Inflammatory macrophage treated with lipopolysaccharide for 1 hour (primary cell): Measurements from ENCODE around the gene CBFA2T2.

ENCODE experiments used
- DNase-seq, 2 donors: peaks; one replicate each; pipeline ENCODE4 v3.0.0-alpha.2; 2020 to 2022

CBFA2T2 gene

GRCh38 chr20:33584976-33585375 lies 95.1 kb downstream of the CBFA2T2 start:
- no peak for DNase-seq

- DNase-seq = no peak
Measured at GRCh38 chr20:33585413-33585812, 95.5 kb downstream of the CBFA2T2 start.

GRCh38 chr20:33589059-33589458 lies 99.2 kb downstream of the CBFA2T2 start:
- no peak for DNase-seq

GRCh38 chr20:33591901-33592300 lies 102.0 kb downstream of the CBFA2T2 start:
- DNase-seq = peak; percentile 19 to 43

GRCh38 chr20:33594743-33595142 lies 104.8 kb downstream of the CBFA2T2 start:
- DNase-seq = no peak

GRCh38 chr20:33600414-33600813 lies 110.5 kb downstream of the CBFA2T2 start:
- DNase-seq = no peak

- DNase-seq = no peak
Measured at GRCh38 chr20:33600981-33601380, 111.1 kb downstream of the CBFA2T2 start.

GRCh38 chr20:33601861-33602260 lies 112.0 kb downstream of the CBFA2T2 start:
- no peak for DNase-seq

- no peak for DNase-seq
Measured at GRCh38 chr20:33602826-33603590, 113.1 kb downstream of the CBFA2T2 start.

GRCh38 chr20:33604084-33604990 lies 114.4 kb downstream of the CBFA2T2 start:
- DNase-seq = no peak

- DNase-seq = no peak
Measured at GRCh38 chr20:33604991-33605370, 115.1 kb downstream of the CBFA2T2 start.

- DNase-seq = no peak
Measured at GRCh38 chr20:33606118-33606771, 116.3 kb downstream of the CBFA2T2 start.

- DNase-seq = no peak
Measured at GRCh38 chr20:33609504-33609903, 119.6 kb downstream of the CBFA2T2 start.

- no peak for DNase-seq
Measured at GRCh38 chr20:33611106-33611505, 121.2 kb downstream of the CBFA2T2 start.

- no peak for DNase-seq
Measured at GRCh38 chr20:33612001-33612400, 122.1 kb downstream of the CBFA2T2 start.

- DNase-seq = no peak
Measured at GRCh38 chr20:33621717-33622400, 132.0 kb downstream of the CBFA2T2 start.

- no peak for DNase-seq
Measured at GRCh38 chr20:33622705-33623365, 132.9 kb downstream of the CBFA2T2 start.

GRCh38 chr20:33624399-33624798 lies 134.5 kb downstream of the CBFA2T2 start:
- DNase-seq = no peak

GRCh38 chr20:33626190-33626589 lies 136.3 kb downstream of the CBFA2T2 start:
- DNase-seq = no peak

GRCh38 chr20:33627577-33628216 lies 137.8 kb downstream of the CBFA2T2 start:
- no peak for DNase-seq

GRCh38 chr20:33629533-33629932 lies 139.6 kb downstream of the CBFA2T2 start:
- DNase-seq = no peak

GRCh38 chr20:33629979-33630378 lies 140.1 kb downstream of the CBFA2T2 start:
- no peak for DNase-seq
